ENCODE results near the gene DEPDC5. TPM values are rescaled to one million over a fixed set of nuclear protein-coding genes. Genes with fewer than 3 reads are reported as not detected.
A peak's percentile ranks its signal among the peaks of the same experiment; 100 is the strongest.

The DEPDC5 gene
- total and polyA plus RNA-seq, 10 of the 15 experiments (the other 5 are each of a cell fraction or from before 2014, with no cell fraction given) = 3.0 to 38.9 (median 22.8) TPM

GRCh38 chr22:31753634-31754501, at the start of gene DEPDC5 (continued):
- 0 out of 2 replicates have a peak, but pooled peaks have one; percentile 65 for TF ChIP-seq STAT1 (conservative IDR thresholded peaks at IDR 0.05)
- peak; percentile 57; the same call in 1 of the 2 replicates for TF ChIP-seq ATF7 (IDR thresholded peaks at IDR 0.05; ENCODE audit: low read depth)
- peak; percentile 41 to 50 for TF ChIP-seq IKZF2 (IDR thresholded peaks at IDR 0.05)
- TF ChIP-seq YY1 (IDR thresholded peaks at IDR 0.05; ENCODE audit: low read depth, low read length) = peak; percentile 54
- TF ChIP-seq BCL3 (IDR thresholded peaks at IDR 0.05; ENCODE audit: borderline replicate concordance, insufficient read depth, low read depth, low read length, poor library complexity, severe bottlenecking) = no peak
- no peak for TF ChIP-seq CTCF (IDR thresholded peaks at IDR 0.05 in 2 of 3, conservative IDR thresholded peaks at IDR 0.05 in 1 of 3; ENCODE audit: control insufficient read depth in 2 of 3, extremely low read depth in 1 of 3, insufficient read depth in 1 of 3, low read depth in 3 of 3, low read length in 3 of 3)
- no peak for TF ChIP-seq RBBP5 (conservative IDR thresholded peaks at IDR 0.05)
- TF ChIP-seq HCFC1 (IDR thresholded peaks at IDR 0.05; ENCODE audit: low read length) = peak; percentile 53
- no peak for TF ChIP-seq RAD51 (IDR thresholded peaks at IDR 0.05)
- TF ChIP-seq, protein P1, sequence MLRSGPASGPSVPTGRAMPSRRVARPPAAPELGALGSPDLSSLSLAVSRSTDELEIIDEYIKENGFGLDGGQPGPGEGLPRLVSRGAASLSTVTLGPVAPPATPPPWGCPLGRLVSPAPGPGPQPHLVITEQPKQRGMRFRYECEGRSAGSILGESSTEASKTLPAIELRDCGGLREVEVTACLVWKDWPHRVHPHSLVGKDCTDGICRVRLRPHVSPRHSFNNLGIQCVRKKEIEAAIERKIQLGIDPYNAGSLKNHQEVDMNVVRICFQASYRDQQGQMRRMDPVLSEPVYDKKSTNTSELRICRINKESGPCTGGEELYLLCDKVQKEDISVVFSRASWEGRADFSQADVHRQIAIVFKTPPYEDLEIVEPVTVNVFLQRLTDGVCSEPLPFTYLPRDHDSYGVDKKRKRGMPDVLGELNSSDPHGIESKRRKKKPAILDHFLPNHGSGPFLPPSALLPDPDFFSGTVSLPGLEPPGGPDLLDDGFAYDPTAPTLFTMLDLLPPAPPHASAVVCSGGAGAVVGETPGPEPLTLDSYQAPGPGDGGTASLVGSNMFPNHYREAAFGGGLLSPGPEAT (IDR thresholded peaks at IDR 0.05; ENCODE audit: low read depth) = peak; percentile 66; the same call in 1 of the 2 replicates
- no peak; the same call in 1 of the 2 replicates for TF ChIP-seq CHD2 (IDR thresholded peaks at IDR 0.05; ENCODE audit: borderline replicate concordance, low read depth, low read length)
- TF ChIP-seq KAT2A (conservative IDR thresholded peaks at IDR 0.05; ENCODE audit: control insufficient read depth, low read depth, low read length) = no peak
- TF ChIP-seq POLR2AphosphoS2 (IDR thresholded peaks at IDR 0.05; ENCODE audit: low read depth, low read length) = peak; percentile 91
- TF ChIP-seq POLR2A (IDR thresholded peaks at IDR 0.05; ENCODE audit: low read depth, low read length) = peak; percentile 96
- TF ChIP-seq USF1 (IDR thresholded peaks at IDR 0.05; ENCODE audit: borderline replicate concordance, extremely low read length, insufficient read depth, low read depth, low read length) = no peak
- peak; percentile 83 for TF ChIP-seq NR2C1 (IDR thresholded peaks at IDR 0.05)
- TF ChIP-seq, protein P2, sequence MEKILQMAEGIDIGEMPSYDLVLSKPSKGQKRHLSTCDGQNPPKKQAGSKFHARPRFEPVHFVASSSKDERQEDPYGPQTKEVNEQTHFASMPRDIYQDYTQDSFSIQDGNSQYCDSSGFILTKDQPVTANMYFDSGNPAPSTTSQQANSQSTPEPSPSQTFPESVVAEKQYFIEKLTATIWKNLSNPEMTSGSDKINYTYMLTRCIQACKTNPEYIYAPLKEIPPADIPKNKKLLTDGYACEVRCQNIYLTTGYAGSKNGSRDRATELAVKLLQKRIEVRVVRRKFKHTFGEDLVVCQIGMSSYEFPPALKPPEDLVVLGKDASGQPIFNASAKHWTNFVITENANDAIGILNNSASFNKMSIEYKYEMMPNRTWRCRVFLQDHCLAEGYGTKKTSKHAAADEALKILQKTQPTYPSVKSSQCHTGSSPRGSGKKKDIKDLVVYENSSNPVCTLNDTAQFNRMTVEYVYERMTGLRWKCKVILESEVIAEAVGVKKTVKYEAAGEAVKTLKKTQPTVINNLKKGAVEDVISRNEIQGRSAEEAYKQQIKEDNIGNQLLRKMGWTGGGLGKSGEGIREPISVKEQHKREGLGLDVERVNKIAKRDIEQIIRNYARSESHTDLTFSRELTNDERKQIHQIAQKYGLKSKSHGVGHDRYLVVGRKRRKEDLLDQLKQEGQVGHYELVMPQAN (conservative IDR thresholded peaks at IDR 0.05) = peak; percentile 53; the same call in 1 of the 2 replicates
- peak; percentile 84 for TF ChIP-seq SMAD1 (IDR thresholded peaks at IDR 0.05; ENCODE audit: low read depth, partially characterized antibody)
- TF ChIP-seq NR2F1 (conservative IDR thresholded peaks at IDR 0.05) = 0 out of 2 replicates have a peak, but pooled peaks have one; percentile 11
- peak; percentile 94; the same call in 1 of the 2 replicates for TF ChIP-seq NFXL1 (IDR thresholded peaks at IDR 0.05; ENCODE audit: borderline replicate concordance)
- TF ChIP-seq, protein P3, sequence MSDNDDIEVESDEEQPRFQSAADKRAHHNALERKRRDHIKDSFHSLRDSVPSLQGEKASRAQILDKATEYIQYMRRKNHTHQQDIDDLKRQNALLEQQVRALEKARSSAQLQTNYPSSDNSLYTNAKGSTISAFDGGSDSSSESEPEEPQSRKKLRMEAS (IDR thresholded peaks at IDR 0.05; ENCODE audit: low read depth, low read length) = peak; percentile 60; the same call in 1 of the 2 replicates
